ENCODE measurements around the gene AFF3. TPM values are rescaled to one million over a fixed set of nuclear protein-coding genes. Genes with fewer than 3 reads are reported as not detected.

AFF3 gene
- total and polyA plus RNA-seq, 4 donors, result 0.48 to 5.3 (median 2.3) TPM

- no peak overlapping the region for H3K9ac ChIP-seq (ENCODE audit: low read depth in 1 of 2, low read length in 2 of 2)
- no peak overlapping the region for H3K27ac ChIP-seq (ENCODE audit: low read depth in 1 of 2, low read length in 2 of 2)
- H3K36me3 ChIP-seq (ENCODE audit: control insufficient read depth in 4 of 4, insufficient read depth in 3 of 4, low read depth in 1 of 4, low read length in 3 of 4), result no peaks in the 10 kb centered on the region
- WGBS, result 80% methylated on average over 9 of the region's 9 CpGs
- peaks cover 0 to 5% (median 2%) of the 10 kb centered on the region in 4 donors for H3K4me1 ChIP-seq (ENCODE audit: control insufficient read depth in 4 of 4, insufficient read depth in 4 of 4, low read length in 3 of 4)
- no peaks in the 10 kb centered on the region for H3K27me3 ChIP-seq (ENCODE audit: control insufficient read depth in 4 of 4, insufficient read depth in 4 of 4, low read length in 3 of 4)
- DNase-seq (ENCODE audit: low spot score), result no peak
- no peaks in the 10 kb centered on the region for H3K9me3 ChIP-seq (ENCODE audit: control insufficient read depth in 4 of 4, low read length in 3 of 4)
- no peak overlapping the region for H3K4me3 ChIP-seq (ENCODE audit: low read depth in 1 of 3, low read length in 3 of 3)
- TF ChIP-seq ZBTB33 (IDR thresholded peaks at IDR 0.05), result no peak
- peak in 1 of 2 donors; percentile 26 for TF ChIP-seq RAD21 (IDR thresholded peaks at IDR 0.05)
Measured at GRCh38 chr2:99961196-99961913, 181.0 kb downstream of the AFF3 start.

GRCh38 chr2:99960790-99961189, 181.6 kb downstream of the AFF3 start:
- Histone ChIP-seq H3K9ac (ENCODE audit: low read depth in 1 of 2, low read length in 2 of 2) (no peak overlapping the region), H3K27me3 (ENCODE audit: control insufficient read depth in 4 of 4, insufficient read depth in 4 of 4, low read length in 3 of 4) (no peaks in the 10 kb centered on the region), H3K27ac (ENCODE audit: low read depth in 1 of 2, low read length in 2 of 2) (no peak overlapping the region), H3K36me3 (ENCODE audit: control insufficient read depth in 4 of 4, insufficient read depth in 3 of 4, low read depth in 1 of 4, low read length in 3 of 4) (no peaks in the 10 kb centered on the region), H3K4me1 (ENCODE audit: control insufficient read depth in 4 of 4, insufficient read depth in 4 of 4, low read length in 3 of 4) (peaks cover 0 to 5% (median 2%) of the 10 kb centered on the region in 4 donors), H3K9me3 (ENCODE audit: control insufficient read depth in 4 of 4, low read length in 3 of 4) (no peaks in the 10 kb centered on the region), H3K4me3 (ENCODE audit: low read depth in 1 of 3, low read length in 3 of 3) (no peak overlapping the region)
- no peak for DNase-seq (ENCODE audit: low spot score)
- WGBS, result 83% methylated on average over 3 of the region's 3 CpGs
- TF ChIP-seq TAF1 (conservative IDR thresholded peaks at IDR 0.05) (no peak), HNF4A (conservative IDR thresholded peaks at IDR 0.05) (no peak), SP1 (IDR thresholded peaks at IDR 0.05) (no peak), EGR1 (IDR thresholded peaks at IDR 0.05; ENCODE audit: low read depth in 2 of 2) (no peak), ZBTB33 (IDR thresholded peaks at IDR 0.05) (no peak), ATF3 (IDR thresholded peaks at IDR 0.05) (no peak), MAX (IDR thresholded peaks at IDR 0.05) (no peak), NR2F2 (IDR thresholded peaks at IDR 0.05) (no peak), GABPA (IDR thresholded peaks at IDR 0.05 in 1 of 2, conservative IDR thresholded peaks at IDR 0.05 in 1 of 2) (no peak), FOXA2 (IDR thresholded peaks at IDR 0.05) (no peak)

- Histone ChIP-seq H3K27me3 (ENCODE audit: control insufficient read depth in 4 of 4, insufficient read depth in 4 of 4, low read length in 3 of 4) (no peaks in the 10 kb centered on the region), H3K27ac (ENCODE audit: low read depth in 1 of 2, low read length in 2 of 2) (no peak overlapping the region), H3K36me3 (ENCODE audit: control insufficient read depth in 4 of 4, insufficient read depth in 3 of 4, low read depth in 1 of 4, low read length in 3 of 4) (no peaks in the 10 kb centered on the region), H3K4me3 (ENCODE audit: low read depth in 1 of 3, low read length in 3 of 3) (no peak overlapping the region), H3K9me3 (ENCODE audit: control insufficient read depth in 4 of 4, low read length in 3 of 4) (no peaks in the 10 kb centered on the region), H3K9ac (ENCODE audit: low read depth in 1 of 2, low read length in 2 of 2) (no peak overlapping the region), H3K4me1 (ENCODE audit: control insufficient read depth in 4 of 4, insufficient read depth in 4 of 4, low read length in 3 of 4) (peaks cover 0 to 5% (median 2%) of the 10 kb centered on the region in 4 donors)
- 87% methylated on average over 5 of the region's 5 CpGs for WGBS
- no peak for DNase-seq (ENCODE audit: low spot score)
- TF ChIP-seq RXRA (IDR thresholded peaks at IDR 0.05), result no peak
- TF ChIP-seq HNF4G (IDR thresholded peaks at IDR 0.05), result no peak
- TF ChIP-seq FOXA2 (IDR thresholded peaks at IDR 0.05), result no peak
- no peak for TF ChIP-seq JUND (IDR thresholded peaks at IDR 0.05)
- TF ChIP-seq CTCF (IDR thresholded peaks at IDR 0.05; ENCODE audit: low read depth, low read length, missing input control), result no peak
- no peak for TF ChIP-seq NR2F2 (IDR thresholded peaks at IDR 0.05)
- TF ChIP-seq ATF3 (IDR thresholded peaks at IDR 0.05), result no peak
- no peak for TF ChIP-seq ZBTB33 (IDR thresholded peaks at IDR 0.05)
Measured at GRCh38 chr2:99960291-99960690, 182.1 kb downstream of the AFF3 start.

Data from liver (tissue), 9 donors.